Bronchial epithelial cell (primary cell): ENCODE measurements around the gene KCNH4. TPM values are rescaled to one million over a fixed set of nuclear protein-coding genes. Genes with fewer than 3 reads are reported as not detected.
"Not testable (repeated sequence)": the region's sequence is repeated elsewhere in the genome, so short reads cannot be mapped to it uniquely, and the experiment has no call there.

Experiments
- DNase-seq: peaks from one replicate; pipeline ENCODE4 v3.0.0-alpha.2; 2010; ENCODE audit warnings: low read depth
- FAIRE-seq: peaks from 2 replicates; lab custom pipeline; 2011; peaks lifted over from hg19 to GRCh38; lab: Jason Lieb, UNC
- H3K27me3 ChIP-seq: 2 replicates; pipeline ENCODE4 v1.5.1; 2011; ENCODE audit warnings: low read length; ENCODE audit not compliant: control insufficient read depth, insufficient read depth
- H3K36me3 ChIP-seq: 2 replicates; pipeline ENCODE4 v1.5.1; 2011; ENCODE audit warnings: low read length; ENCODE audit not compliant: control insufficient read depth, insufficient read depth
- H3K4me3 ChIP-seq: 2 replicates; pipeline ENCODE4 v1.5.1; 2011; ENCODE audit warnings: mild to moderate bottlenecking, low read depth, low read length, control low read depth
- total RNA-seq: library from RNA; depleted of rRNA; stranded (reverse); fragments of >200 nt; gene quantifications from 2 replicates; pipeline ENCODE4 v1.2.1, GENCODE V29; 2014
- TF ChIP-seq, protein P1 (sequence below): IDR thresholded peaks from 2 replicates; pipeline ENCODE4 v1.5.1; 2011; ENCODE audit warnings: mild to moderate bottlenecking, moderate library complexity, low read length, control low read depth, inconsistent platforms; ENCODE audit not compliant: insufficient read depth, severe bottlenecking

KCNH4 gene
- total RNA-seq, 1 donor from 2014 or later: not detected

DNA sequence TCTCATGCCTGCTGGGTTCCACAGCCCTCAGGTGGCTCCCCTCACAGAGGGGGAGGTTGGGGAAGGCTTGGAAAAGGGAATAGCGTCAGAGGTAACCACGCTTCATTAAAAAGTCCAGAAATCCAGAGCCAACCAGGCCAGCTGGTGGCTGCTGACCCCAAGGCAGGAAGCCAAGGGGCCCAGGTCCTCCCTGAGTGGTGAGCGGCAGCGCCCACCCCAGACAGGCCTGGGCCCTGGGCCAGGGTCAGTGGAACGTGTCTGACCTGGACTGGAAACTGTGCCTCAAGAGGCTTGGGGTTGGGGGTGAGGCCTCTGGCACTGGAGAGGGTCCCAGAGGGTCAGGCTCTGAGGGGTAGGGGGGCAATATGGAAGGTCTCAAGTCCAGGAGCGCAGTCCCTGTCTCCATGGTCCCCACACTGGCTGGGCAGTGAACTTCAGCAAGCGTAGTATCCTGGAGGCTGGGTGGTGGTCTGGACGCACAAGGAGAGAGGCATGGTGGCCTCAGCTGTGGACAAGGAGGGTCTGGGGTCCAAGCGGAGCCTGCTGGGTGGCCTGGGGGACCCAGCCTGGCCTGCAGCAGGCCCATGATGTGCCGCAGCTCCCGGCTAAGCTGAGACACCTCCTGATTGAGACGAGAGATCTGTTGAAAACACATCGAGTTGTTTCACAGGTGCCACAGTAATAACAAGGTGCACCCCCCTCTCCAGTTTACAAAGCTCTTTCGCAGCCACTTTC, 21.0 kb downstream of the KCNH4 start:
- TF ChIP-seq, protein P1, sequence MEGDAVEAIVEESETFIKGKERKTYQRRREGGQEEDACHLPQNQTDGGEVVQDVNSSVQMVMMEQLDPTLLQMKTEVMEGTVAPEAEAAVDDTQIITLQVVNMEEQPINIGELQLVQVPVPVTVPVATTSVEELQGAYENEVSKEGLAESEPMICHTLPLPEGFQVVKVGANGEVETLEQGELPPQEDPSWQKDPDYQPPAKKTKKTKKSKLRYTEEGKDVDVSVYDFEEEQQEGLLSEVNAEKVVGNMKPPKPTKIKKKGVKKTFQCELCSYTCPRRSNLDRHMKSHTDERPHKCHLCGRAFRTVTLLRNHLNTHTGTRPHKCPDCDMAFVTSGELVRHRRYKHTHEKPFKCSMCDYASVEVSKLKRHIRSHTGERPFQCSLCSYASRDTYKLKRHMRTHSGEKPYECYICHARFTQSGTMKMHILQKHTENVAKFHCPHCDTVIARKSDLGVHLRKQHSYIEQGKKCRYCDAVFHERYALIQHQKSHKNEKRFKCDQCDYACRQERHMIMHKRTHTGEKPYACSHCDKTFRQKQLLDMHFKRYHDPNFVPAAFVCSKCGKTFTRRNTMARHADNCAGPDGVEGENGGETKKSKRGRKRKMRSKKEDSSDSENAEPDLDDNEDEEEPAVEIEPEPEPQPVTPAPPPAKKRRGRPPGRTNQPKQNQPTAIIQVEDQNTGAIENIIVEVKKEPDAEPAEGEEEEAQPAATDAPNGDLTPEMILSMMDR: no peak
- no peaks in the 10 kb centered on the region for H3K36me3 ChIP-seq
- DNase-seq (no peak), FAIRE-seq (no peak)
- no peak overlapping the region for H3K4me3 ChIP-seq
- no peaks in the 10 kb centered on the region for H3K27me3 ChIP-seq

DNA sequence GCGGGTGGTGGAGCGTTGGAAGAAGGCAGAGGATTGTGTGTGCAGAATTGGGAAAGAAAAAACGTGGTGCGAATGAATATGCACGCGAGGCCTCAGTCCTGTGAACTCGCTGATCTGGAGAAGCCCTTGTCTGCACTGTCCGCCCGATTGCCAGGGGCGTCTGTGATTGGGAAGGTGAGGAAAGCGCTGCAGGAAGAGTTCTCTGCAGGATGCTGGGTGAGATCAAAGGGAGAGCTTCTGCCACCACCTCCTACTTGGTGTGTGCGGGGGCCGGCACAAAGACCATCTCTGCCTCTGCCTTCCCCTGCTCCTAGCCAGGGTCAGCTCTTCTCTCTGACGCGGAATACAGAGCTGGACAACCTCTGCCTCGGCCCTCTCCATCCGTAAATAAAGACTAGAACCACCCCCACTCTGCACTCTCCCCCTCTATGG, 25.3 kb downstream of the KCNH4 start:
- no peaks in the 10 kb centered on the region for H3K27me3 ChIP-seq
- no peak for FAIRE-seq
- H3K36me3 ChIP-seq: no peaks in the 10 kb centered on the region
- no peak for DNase-seq
- peak overlapping the region; percentile 31 for H3K4me3 ChIP-seq
- TF ChIP-seq, protein P1: no peak

DNA sequence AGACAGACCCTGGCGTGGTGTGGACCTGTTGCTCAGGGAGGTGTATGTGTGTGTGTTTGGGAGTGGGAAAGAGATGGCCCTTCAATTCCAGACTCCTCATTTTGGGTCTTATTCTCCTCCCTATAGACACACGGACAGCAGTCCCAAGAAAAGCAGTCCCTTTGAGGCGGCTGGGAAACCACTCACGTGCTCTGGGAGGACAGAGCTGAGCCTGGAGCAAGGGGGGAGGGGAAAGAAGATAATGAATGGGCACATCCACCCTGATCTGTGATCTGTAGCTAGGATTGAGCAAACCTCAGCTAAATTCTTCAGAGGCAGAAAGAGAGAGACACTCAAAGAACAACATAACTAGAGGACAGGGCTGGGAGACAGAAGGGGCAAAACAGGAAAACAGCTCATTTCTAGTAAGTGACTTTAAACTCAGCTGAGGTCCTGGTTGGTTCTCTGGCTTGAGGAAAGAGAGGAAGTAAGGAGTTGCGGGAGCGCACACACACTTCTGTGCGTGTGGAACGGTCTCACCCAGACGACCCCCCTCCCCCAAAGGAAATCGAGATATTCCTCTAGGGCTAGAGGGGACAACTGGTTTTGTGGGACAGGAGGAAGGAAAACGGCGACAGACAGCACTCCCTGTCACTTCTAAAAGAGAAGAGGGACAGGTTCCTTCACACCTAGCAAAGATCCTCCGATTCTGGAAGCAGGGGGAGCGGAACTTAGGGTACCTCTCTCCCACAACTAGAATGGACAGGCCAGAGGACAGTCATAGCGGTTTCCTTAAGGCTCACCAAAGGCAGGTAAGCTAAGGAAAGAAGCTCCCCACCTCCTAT, 26.8 kb downstream of the KCNH4 start:
- FAIRE-seq (peak; percentile 47), DNase-seq (peak; percentile 15)
- TF ChIP-seq, protein P1: no peak
- Histone ChIP-seq H3K27me3 (no peaks in the 10 kb centered on the region), H3K4me3 (peak overlapping the region; percentile 100), H3K36me3 (no peaks in the 10 kb centered on the region)

DNA sequence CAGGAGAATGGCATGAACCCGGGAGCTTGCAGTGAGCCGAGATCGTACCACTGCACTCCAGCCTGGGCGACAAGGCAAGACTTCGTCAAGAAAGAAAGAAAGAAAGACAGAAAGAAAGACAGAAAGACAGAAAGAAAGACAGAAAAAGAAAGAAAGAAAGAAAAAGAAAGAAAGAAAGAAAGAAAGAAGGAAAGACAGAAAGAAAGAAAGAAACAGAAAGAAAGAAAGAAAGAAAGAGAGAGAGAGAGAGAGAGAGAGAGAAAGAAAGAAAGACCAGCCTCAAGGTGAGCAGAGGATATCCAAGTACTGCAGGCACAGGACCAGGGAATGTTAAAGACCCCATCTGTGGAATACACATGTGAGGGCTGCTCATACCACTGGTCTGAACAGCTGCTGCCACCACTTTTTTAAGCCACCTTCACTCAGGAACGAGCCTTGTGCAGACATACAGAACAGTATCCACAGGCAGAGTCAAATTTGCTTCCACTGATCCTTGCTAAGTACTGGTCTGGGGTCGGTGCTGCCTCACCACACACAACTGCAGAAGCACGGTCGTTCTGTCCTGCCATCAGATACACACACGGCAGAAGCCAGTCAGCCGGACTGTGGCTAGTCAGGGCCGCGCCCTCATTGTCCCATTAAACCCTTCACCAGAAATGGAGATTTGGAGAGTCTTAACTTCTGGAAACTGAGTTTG, 33.9 kb downstream of the KCNH4 start:
- TF ChIP-seq, protein P1: no peak
- Histone ChIP-seq H3K4me3 (no peak overlapping the region), H3K36me3 (peaks cover 10% of the 10 kb centered on the region), H3K27me3 (no peaks in the 10 kb centered on the region)
- no peak for FAIRE-seq
- DNase-seq: no peak

DNA sequence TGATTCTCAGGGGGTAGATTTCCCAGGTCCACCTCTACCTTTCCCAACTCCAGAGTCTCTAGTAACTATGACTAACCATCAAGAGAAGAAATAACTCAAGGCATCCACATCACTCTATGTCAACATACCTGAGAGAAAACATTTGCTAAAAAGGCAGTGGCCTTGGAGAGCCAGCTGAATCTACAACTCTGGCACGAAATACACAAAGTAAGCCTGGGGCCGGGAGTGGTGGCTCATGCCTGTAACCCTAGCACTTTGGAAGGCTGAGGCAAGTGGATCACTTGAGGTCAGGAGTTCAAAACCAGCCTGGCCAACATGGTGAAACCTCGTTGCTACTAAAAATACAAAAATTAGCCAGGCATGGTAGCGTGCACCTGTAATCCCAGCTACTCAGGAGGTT, 37.8 kb downstream of the KCNH4 start:
- not testable (repeated sequence) for H3K27me3 ChIP-seq, H3K4me3 ChIP-seq, FAIRE-seq
- peak; percentile 20 for DNase-seq
- H3K36me3 ChIP-seq: peaks cover 19% of the 10 kb centered on the region
